GM12874 (cell line): ENCODE data around the gene WDR26.

ENCODE experiments used
- CTCF ChIP-seq: IDR thresholded peaks from 2 replicates; pipeline ENCODE4 v1.5.1; 2011; ENCODE audit warnings: low read depth, mild to moderate bottlenecking, control low read depth, low read length, moderate library complexity; ENCODE audit not compliant: insufficient read depth

The WDR26 gene

GRCh38 chr1:224402472-224403036 is 32.0 kb downstream of the WDR26 start:
- no peak for TF ChIP-seq CTCF

- TF ChIP-seq CTCF, result no peak
Measured at GRCh38 chr1:224399887-224400286, 34.7 kb downstream of the WDR26 start.

DNA sequence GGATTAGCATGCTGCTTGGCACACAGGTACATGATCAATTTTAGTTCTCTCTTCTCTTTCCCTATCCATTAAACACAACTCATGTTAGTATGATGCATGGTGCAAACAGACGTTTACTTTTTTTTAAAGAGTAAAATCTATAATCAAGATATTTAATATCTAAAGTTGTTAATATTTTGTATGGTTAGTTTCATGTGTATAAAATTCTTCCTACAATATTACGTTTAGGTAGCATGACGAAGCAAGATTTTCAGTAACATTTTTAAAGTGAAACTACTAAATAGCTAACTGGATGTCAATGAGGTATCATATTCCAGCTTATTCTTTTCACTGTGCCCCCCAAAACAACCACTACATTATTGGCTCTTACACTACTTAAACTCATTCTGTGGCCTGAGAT is 41.3 kb downstream of the WDR26 start:
- no peak for TF ChIP-seq CTCF

DNA sequence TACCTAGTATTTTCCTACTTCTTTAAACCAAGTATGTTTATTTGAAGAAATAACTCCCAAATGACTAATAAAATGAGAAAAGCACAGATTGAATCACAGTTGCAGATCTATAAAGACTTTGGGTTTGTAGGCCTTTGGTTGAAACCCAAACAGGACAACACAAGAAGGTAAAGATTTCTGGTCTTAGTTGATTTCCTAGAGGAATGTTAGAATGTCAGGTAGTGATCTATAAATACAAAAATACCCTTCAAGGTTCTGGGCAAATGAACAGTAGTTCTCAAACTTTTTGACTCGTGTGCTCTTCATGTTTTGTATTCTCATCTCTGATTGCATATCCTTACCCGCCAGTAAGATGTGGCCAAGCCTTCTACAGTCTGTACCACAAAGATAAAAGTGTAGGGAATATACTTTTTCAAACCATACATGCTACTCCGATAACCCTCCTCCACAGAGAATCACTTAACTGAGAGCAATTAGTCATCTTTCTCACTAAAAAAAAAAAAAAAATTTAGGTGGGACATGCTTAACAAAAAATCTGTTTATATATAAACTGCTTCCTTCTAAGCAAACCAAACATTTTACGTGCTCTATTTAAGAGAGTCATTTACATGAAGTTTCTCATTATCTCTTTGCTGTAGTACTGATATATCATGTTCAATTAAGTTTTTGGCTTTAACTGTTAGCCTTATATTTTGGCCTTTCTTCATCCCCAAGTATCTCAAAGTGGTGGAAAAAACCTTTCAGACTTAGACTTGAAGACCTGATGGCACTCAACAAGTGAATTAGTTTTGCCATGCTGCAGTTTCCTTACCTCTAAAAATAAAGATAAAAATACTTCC is 42.0 kb downstream of the WDR26 start:
- TF ChIP-seq CTCF, result no peak

DNA sequence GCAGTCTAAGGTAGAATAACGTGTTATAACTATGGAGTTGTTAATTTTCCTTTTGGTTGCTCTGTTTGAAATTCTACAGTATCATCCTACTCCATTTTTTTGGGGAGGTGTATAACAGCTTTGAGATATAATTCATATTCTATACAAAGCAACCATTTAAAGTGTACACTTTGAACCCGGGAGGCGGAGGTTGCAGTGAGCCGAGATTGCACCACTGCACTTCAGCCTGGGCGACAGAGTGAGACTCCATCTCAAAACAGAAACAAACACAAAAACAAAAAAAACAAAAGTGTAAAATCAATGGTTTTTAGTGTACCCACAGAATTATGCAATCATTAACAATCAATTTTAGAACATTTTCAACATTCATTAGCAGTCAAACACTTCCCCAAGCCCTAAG is 44.1 kb downstream of the WDR26 start:
- no peak for TF ChIP-seq CTCF

- no peak for TF ChIP-seq CTCF
Measured at GRCh38 chr1:224387943-224388342, 46.7 kb downstream of the WDR26 start.

DNA sequence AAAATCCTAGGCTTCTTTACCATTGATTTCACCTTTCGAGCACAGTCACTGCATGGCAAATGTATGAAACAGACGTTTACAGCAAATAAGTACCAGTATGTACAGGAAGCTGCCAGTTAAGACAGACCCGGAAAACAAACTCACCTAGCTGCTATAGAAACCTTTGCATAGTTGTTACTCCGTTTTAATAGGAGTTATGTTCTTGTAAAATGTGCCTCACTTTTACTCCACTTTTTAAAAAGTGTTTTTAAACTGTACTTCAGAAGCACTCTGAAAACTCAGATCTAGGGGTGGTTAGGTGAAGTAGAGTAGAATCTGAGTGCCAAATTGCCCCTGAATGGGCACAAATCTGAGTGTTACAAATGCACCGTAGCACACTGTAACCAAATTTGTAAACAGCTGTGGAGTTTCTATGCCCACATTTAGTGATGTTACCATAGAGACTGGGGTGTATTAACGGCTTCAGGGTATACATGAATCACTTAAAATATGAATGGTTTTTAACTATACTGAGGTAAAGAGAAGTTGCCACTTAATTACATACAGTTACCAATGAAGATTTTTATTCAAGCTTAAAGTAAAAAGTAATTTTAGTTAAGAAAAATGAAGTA is 47.2 kb downstream of the WDR26 start:
- no peak for TF ChIP-seq CTCF
